T-helper 17 cell (primary cell): ENCODE data around the gene MYEOV. TPM values are rescaled to one million over a fixed set of nuclear protein-coding genes. Genes with fewer than 3 reads are reported as not detected.

Experiments
- ATAC-seq: fragments of 150-1000 bp; cut with Tn5 transposase; 2 replicates; pipeline ENCODE4 v1.10.0; 2021; ENCODE audit warnings: mild to moderate bottlenecking, moderate library complexity
- DNase-seq, 3 donors: peaks; one replicate each; pipeline versions ENCODE4 v3.0.0 to v3.0.0-alpha.2; 2020 to 2021
- H3K9me3 ChIP-seq: one replicate; pipeline ENCODE4 v1.7.0; 2013; ENCODE audit warnings: low read length, mild to moderate bottlenecking; ENCODE audit not compliant: control insufficient read depth, poor library complexity, severe bottlenecking
- H3K27ac Mint-ChIP-seq: one replicate; pipeline ENCODE4 v1.8.0; 2022; ENCODE audit warnings: mild to moderate bottlenecking, moderate library complexity, mixed read lengths
- H3K27me3 Mint-ChIP-seq: one replicate; pipeline ENCODE4 v1.8.0; 2022; ENCODE audit warnings: mixed read lengths
- H3K36me3 Mint-ChIP-seq: one replicate; pipeline ENCODE4 v1.8.0; 2022; ENCODE audit warnings: low read depth, mixed read lengths
- H3K4me1 Mint-ChIP-seq: one replicate; pipeline ENCODE4 v1.8.0; 2022; ENCODE audit warnings: mild to moderate bottlenecking, mixed read lengths
- H3K4me3 Mint-ChIP-seq: one replicate; pipeline ENCODE4 v1.8.0; 2022; ENCODE audit warnings: mild to moderate bottlenecking, moderate library complexity, mixed read lengths
- total RNA-seq, 4 donors: library from RNA in 2 of 4; stranded (reverse) in 2 of 4; gene quantifications; one replicate each; pipeline ENCODE4 v1.2.3 and lab custom pipeline; 2022 to 2026

The MYEOV gene
- total RNA-seq, 2 donors from 2014 or later: 0.60 to 8.9 TPM

GRCh38 chr11:69304258-69304657, 10.3 kb downstream of the MYEOV start:
- Mint-ChIP-seq H3K27me3 (no peaks in the 10 kb centered on the region), H3K4me3 (no peak overlapping the region), H3K36me3 (no peaks in the 10 kb centered on the region), H3K4me1 (peaks cover 16% of the 10 kb centered on the region), H3K27ac (no peak overlapping the region)
- DNase-seq (no peak), ATAC-seq (no peak)
- H3K9me3 ChIP-seq: no peaks in the 10 kb centered on the region

DNA sequence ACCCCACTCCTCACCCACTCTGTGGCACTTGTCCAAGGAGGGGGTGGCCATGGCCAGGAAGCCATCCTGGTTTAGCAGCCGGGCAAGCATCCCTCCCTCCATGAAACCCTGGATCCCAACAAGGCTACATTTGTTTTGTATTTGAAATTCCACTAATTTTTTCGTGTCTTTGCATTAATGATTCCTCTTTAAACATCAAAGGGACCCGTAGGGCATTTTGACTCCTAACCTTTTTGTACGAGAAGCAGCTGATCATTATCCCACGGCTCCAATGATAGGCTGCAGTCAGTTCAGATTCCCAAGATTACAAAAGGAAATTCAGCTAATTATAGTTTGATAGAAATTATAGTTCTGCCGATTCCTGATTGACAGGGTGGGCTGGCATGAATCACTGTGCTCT, 10.7 kb downstream of the MYEOV start:
- peaks cover 15% of the 10 kb centered on the region for H3K4me1 Mint-ChIP-seq
- no peaks in the 10 kb centered on the region for H3K36me3 Mint-ChIP-seq
- H3K9me3 ChIP-seq: no peaks in the 10 kb centered on the region
- DNase-seq (no peak), ATAC-seq (no peak)
- H3K4me3 Mint-ChIP-seq: no peak overlapping the region
- no peaks in the 10 kb centered on the region for H3K27me3 Mint-ChIP-seq
- H3K27ac Mint-ChIP-seq: no peak overlapping the region

- ATAC-seq (no peak), DNase-seq (no peak)
- Mint-ChIP-seq H3K27ac (no peak overlapping the region), H3K36me3 (peaks cover 2% of the 10 kb centered on the region), H3K27me3 (no peaks in the 10 kb centered on the region), H3K4me1 (peaks cover 14% of the 10 kb centered on the region), H3K4me3 (no peak overlapping the region)
- H3K9me3 ChIP-seq: no peaks in the 10 kb centered on the region
These were observed 12.1 kb downstream of the MYEOV start for GRCh38 chr11:69305885-69306540.

DNA sequence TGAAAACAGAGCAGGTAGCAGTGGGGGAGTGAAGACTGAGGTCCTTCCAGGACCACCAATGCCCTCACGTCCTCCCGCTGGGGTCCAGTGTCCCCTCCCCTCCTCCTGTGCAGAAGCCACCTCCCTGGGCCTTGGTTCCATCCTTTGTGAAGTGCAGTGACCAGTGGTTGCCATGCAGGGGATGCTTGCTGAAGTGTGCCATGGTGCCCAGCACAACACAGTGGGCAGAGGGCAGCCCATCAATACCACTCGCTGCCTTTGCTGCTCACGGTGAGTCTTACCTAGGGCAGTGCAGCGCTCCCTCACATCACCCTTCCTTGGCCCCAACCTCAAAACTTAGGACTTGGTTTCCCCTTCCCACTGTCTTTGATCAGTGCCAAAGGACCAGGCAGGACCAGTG, 12.9 kb downstream of the MYEOV start:
- Mint-ChIP-seq H3K36me3 (peaks cover 2% of the 10 kb centered on the region), H3K27me3 (no peaks in the 10 kb centered on the region), H3K4me1 (peaks cover 20% of the 10 kb centered on the region), H3K4me3 (no peak overlapping the region), H3K27ac (no peak overlapping the region)
- no peaks in the 10 kb centered on the region for H3K9me3 ChIP-seq
- no peak for ATAC-seq
- no peak for DNase-seq

DNA sequence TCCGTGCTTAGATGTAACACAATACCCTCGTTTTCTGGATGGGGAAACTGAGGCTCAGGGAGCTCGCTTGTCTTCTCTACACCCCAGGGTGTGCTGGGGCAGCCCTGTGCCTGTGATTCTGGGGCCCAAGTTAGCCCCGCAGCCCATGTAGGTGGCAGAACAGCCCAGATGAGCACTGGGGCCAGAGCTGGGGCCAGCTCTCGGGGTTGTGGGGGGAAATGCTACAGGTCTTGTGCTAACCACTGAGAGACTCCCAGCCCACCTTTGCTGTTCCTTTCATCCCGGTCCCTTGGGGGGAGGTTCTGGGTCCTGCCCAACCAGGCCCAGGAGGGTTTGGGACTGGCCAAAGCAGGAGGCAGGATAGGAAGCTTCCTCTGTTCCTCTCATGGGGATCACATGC, 13.5 kb downstream of the MYEOV start:
- no peak overlapping the region for H3K4me3 Mint-ChIP-seq
- peaks cover 2% of the 10 kb centered on the region for H3K36me3 Mint-ChIP-seq
- no peaks in the 10 kb centered on the region for H3K9me3 ChIP-seq
- no peak for ATAC-seq
- no peak for DNase-seq
- H3K4me1 Mint-ChIP-seq: peaks cover 26% of the 10 kb centered on the region
- no peaks in the 10 kb centered on the region for H3K27me3 Mint-ChIP-seq
- H3K27ac Mint-ChIP-seq: no peak overlapping the region

DNA sequence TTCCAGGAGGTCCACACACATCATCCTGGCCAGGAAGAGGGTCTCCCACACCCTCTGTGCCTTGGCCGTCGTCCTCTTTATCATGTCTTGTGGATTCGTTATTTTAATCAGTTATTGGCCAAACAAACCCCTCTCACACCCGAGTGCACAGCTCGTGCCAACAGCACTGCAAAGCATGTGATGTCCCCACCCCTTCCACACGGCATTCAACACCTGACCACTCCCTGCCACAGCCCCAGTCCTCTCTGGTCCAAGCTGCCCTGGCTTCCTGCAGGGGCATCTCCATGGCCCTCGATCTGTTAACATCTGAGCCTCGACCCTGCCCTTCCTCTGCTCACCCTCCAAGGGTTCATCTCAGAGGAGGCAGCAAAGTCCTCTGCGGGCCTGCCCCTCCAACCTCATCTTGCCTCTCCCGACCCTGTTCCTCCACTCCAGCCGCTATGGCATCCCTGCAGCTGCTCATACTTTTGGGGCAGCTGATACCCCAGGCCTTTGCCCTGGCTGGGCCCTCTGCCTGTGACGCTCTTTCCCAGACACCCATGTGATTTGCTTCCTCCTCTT, 14.0 kb downstream of the MYEOV start:
- no peak for DNase-seq
- peak overlapping the region; percentile 88 for H3K27ac Mint-ChIP-seq
- no peaks in the 10 kb centered on the region for H3K9me3 ChIP-seq
- H3K27me3 Mint-ChIP-seq: no peaks in the 10 kb centered on the region
- ATAC-seq: no peak
- no peak overlapping the region for H3K4me3 Mint-ChIP-seq
- peaks cover 2% of the 10 kb centered on the region for H3K36me3 Mint-ChIP-seq
- H3K4me1 Mint-ChIP-seq: peaks cover 26% of the 10 kb centered on the region

- no peaks in the 10 kb centered on the region for H3K27me3 Mint-ChIP-seq
- no peak for ATAC-seq
- no peak overlapping the region for H3K4me3 Mint-ChIP-seq
These were observed 14.5 kb downstream of the MYEOV start for GRCh38 chr11:69308491-69308911.

DNA sequence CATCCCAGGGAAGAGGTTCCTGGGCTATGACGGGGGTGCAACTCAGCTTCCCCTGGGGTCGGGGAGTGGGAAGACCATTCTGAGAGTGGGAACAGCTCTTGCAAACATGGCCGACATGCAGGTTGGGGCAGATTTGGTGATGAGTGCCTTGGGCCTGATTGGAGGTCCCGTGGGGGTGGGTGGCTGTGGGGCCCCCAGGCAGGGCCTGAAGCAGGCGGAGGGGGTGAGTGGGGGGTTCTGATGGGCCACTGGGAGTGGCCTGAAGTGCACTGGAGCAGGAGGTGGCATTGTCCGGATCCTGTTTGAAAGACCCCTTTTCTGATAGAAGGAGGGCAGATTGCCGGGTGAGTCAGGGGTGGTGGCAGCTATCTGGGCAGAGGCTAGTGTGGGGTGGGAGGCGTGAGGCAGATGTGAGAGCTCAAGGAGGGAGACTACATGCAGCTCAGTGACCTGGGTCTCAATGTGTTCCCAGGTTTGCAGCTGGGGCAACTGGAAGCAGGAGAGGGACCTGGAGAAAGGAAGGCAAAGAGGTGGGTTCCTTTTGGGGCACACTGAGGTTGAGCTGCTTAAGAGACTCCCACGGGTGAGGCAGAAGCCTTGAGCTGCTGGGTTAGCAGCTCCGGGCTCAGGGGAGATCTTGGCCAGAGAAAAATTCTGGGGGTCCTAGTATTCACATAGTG, 15.1 kb downstream of the MYEOV start:
- peaks cover 26% of the 10 kb centered on the region for H3K4me1 Mint-ChIP-seq
- no peak for DNase-seq
- H3K9me3 ChIP-seq: no peaks in the 10 kb centered on the region
- peaks cover 2% of the 10 kb centered on the region for H3K36me3 Mint-ChIP-seq
- no peak overlapping the region for H3K4me3 Mint-ChIP-seq
- no peaks in the 10 kb centered on the region for H3K27me3 Mint-ChIP-seq
- no peak for ATAC-seq
- H3K27ac Mint-ChIP-seq: peak overlapping the region; percentile 88

More at GRCh38 chr11:69308491-69308911, 14.5 kb downstream of the MYEOV start:
- no peaks in the 10 kb centered on the region for H3K9me3 ChIP-seq
- DNase-seq: no peak
- Mint-ChIP-seq H3K4me1 (peaks cover 26% of the 10 kb centered on the region), H3K27ac (peak overlapping the region; percentile 88), H3K36me3 (peaks cover 2% of the 10 kb centered on the region)

DNA sequence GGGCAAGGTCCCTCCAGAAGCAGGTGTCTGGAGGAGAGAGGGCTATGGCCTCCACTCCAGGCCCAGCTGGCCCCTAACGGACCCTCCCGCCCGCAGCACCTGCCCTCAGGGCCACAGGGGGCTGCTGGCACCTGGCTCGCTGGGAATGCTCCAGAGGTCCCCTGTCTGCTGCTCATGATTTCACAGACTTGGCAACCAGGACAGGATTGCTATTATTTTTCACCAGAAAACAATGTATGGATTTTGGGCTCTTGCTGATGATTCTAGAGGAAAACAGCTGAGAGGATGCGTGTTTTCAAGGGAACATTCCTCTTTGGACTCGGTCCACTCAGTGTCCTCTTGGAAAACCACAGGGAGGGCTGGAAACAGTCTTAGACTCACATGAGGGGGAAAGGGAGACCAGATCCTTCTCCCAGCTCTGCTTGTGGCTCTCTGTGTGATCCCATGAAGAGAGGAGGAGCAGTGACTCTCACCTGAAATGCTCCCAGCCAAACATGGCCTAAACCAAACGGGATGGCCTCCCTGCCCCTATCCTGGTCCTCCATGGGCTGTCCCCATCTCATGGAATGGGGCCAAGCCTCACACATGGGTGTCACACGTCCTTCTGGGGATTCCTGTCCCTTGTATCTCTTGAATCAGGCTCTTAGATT, 15.8 kb downstream of the MYEOV start:
- H3K4me3 Mint-ChIP-seq: no peak overlapping the region
- H3K4me1 Mint-ChIP-seq: peaks cover 26% of the 10 kb centered on the region
- no peak for DNase-seq
- no peak for ATAC-seq
- H3K27me3 Mint-ChIP-seq: no peaks in the 10 kb centered on the region
- H3K9me3 ChIP-seq: no peaks in the 10 kb centered on the region
- peaks cover 2% of the 10 kb centered on the region for H3K36me3 Mint-ChIP-seq
- peak overlapping the region; percentile 34 for H3K27ac Mint-ChIP-seq

DNA sequence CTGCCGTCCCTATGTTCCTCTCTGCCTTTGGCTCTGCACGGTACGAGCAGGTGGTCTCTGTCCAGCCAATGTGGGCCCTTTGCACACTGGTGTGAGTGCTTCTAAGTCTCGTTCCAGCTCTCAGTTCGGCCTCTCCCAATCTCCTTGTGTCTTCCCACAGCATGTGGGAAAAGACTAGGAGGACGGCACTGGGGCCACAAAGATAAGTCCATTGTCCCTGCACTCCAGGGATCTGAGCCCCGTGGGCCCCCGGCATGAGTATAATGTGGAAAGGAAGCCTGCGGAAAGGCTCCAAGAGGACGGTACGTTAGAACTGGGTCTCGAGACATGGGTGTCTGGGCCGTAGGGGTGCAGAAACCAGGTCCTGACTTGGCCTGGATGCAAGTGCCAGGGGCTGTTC, 16.4 kb downstream of the MYEOV start:
- DNase-seq (no peak), ATAC-seq (no peak)
- Mint-ChIP-seq H3K27me3 (no peaks in the 10 kb centered on the region), H3K4me3 (no peak overlapping the region), H3K27ac (no peak overlapping the region), H3K36me3 (peaks cover 2% of the 10 kb centered on the region), H3K4me1 (peaks cover 26% of the 10 kb centered on the region)
- H3K9me3 ChIP-seq: no peaks in the 10 kb centered on the region

DNA sequence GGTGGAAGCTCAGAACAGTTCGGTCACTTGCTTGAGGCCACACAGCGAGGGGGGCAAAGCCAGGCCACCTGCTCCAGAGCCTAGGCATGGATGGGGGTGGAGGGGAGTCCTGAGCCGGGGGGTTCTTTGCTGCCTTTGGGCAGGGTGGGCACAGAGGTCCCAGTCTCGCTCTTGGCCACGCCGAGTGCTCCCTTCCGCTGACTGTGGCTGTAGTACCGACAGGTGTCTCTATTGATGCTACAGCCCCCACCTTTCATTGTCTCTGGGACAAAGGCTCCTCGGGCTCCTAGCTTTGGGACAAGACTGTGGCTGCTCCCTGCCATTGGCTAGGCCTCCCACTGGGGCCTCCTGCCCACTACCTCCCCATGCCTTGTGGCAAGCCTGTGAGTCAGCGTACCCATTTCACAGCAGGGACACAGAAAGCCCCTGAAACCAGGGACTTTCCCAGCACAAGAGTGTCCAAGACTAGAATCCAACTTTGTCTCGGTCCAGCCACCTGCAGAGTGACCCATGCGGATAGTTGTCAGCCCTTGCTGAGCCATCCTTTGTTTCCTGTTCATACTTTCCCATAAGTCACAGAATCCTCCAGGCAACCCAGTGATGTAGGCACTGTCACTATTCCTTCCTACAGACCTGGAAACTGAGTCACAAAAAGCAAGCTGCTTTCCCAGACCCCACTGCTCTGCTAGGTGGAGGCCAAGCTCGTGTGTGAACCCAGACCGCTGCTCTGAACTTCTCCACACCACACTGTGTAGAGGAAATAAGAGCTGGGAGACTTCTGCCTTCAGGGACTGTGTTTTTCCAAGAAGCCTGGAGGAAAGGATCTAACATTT, 17.2 kb downstream of the MYEOV start:
- no peaks in the 10 kb centered on the region for H3K9me3 ChIP-seq
- peak; percentile 28 for ATAC-seq
- peaks cover 26% of the 10 kb centered on the region for H3K4me1 Mint-ChIP-seq
- peak overlapping the region; percentile 78 for H3K4me3 Mint-ChIP-seq
- peaks cover 2% of the 10 kb centered on the region for H3K36me3 Mint-ChIP-seq
- DNase-seq: no peak
- H3K27me3 Mint-ChIP-seq: no peaks in the 10 kb centered on the region
- peak overlapping the region; percentile 60 for H3K27ac Mint-ChIP-seq

GRCh38 chr11:69311767-69312385, 17.9 kb downstream of the MYEOV start:
- Mint-ChIP-seq H3K4me1 (peaks cover 26% of the 10 kb centered on the region), H3K36me3 (peaks cover 2% of the 10 kb centered on the region), H3K4me3 (peak overlapping the region; percentile 78), H3K27me3 (no peaks in the 10 kb centered on the region), H3K27ac (peak overlapping the region; percentile 60)
- ATAC-seq (peak; percentile 57), DNase-seq (no peak)
- no peaks in the 10 kb centered on the region for H3K9me3 ChIP-seq
